Measurements from ENCODE around the gene GPR75.

GPR75 gene

GRCh38 chr2:53859206-53860181, at the start of gene GPR75:
Gene GPR75, minus strand, starts transcription at chr2:53859967. Its CDS starts 5,211 bp downstream, at chr2:53854756.
- DNase-seq (ENCODE audit: low spot score): peak; percentile 29

- no peak for DNase-seq (ENCODE audit: low spot score)
Observed at GRCh38 chr2:53907582-53907981, 47.8 kb upstream of the GPR75 start.

- DNase-seq (ENCODE audit: low spot score): no peak
Observed at GRCh38 chr2:53905396-53905795, 45.6 kb upstream of the GPR75 start.

GRCh38 chr2:53903011-53903410, 43.2 kb upstream of the GPR75 start:
- DNase-seq (ENCODE audit: low spot score): no peak

GRCh38 chr2:53901192-53901591, 41.4 kb upstream of the GPR75 start:
- no peak for DNase-seq (ENCODE audit: low spot score)

GRCh38 chr2:53896864-53897263, 37.1 kb upstream of the GPR75 start:
- peak; percentile 13 for DNase-seq (ENCODE audit: low spot score)

GRCh38 chr2:53886406-53887280, 26.9 kb upstream of the GPR75 start:
- no peak for DNase-seq (ENCODE audit: low spot score)

- no peak for DNase-seq (ENCODE audit: low spot score)
Observed at GRCh38 chr2:53884883-53885282, 25.1 kb upstream of the GPR75 start.

- DNase-seq (ENCODE audit: low spot score): no peak
Observed at GRCh38 chr2:53881986-53882385, 22.2 kb upstream of the GPR75 start.

GRCh38 chr2:53881360-53881759, 21.6 kb upstream of the GPR75 start:
- DNase-seq (ENCODE audit: low spot score): no peak

GRCh38 chr2:53880756-53881155, 21.0 kb upstream of the GPR75 start:
- DNase-seq (ENCODE audit: low spot score): no peak

GRCh38 chr2:53877556-53877955, 17.8 kb upstream of the GPR75 start:
- DNase-seq (ENCODE audit: low spot score): no peak

GRCh38 chr2:53877112-53877511, 17.3 kb upstream of the GPR75 start:
- DNase-seq (ENCODE audit: low spot score): no peak

- no peak for DNase-seq (ENCODE audit: low spot score)
Observed at GRCh38 chr2:53874401-53874950, 14.7 kb upstream of the GPR75 start.

- DNase-seq (ENCODE audit: low spot score): no peak
Observed at GRCh38 chr2:53867773-53868172, 8.0 kb upstream of the GPR75 start.

GRCh38 chr2:53867169-53867568, 7.4 kb upstream of the GPR75 start:
- no peak for DNase-seq (ENCODE audit: low spot score)

GRCh38 chr2:53865962-53866361, 6.2 kb upstream of the GPR75 start:
- DNase-seq (ENCODE audit: low spot score): no peak

GRCh38 chr2:53865264-53865663, 5.5 kb upstream of the GPR75 start:
- no peak for DNase-seq (ENCODE audit: low spot score)

GRCh38 chr2:53863538-53864227, 3.9 kb upstream of the GPR75 start:
- no peak for DNase-seq (ENCODE audit: low spot score)

GRCh38 chr2:53861824-53862223, 2.1 kb upstream of the GPR75 start:
- DNase-seq (ENCODE audit: low spot score): no peak

- no peak for DNase-seq (ENCODE audit: low spot score)
Observed at GRCh38 chr2:53856272-53856671, 3.5 kb downstream of the GPR75 start.

- DNase-seq (ENCODE audit: low spot score): no peak
Observed at GRCh38 chr2:53854678-53855077, 5.1 kb downstream of the GPR75 start.

Measured in hepatic stellate cell (primary cell).